Large intestine (tissue), 3 donors: Measurements from ENCODE around the gene BMP8A. TPM values are rescaled to one million over a fixed set of nuclear protein-coding genes. Genes with fewer than 3 reads are reported as not detected.
A peak's percentile ranks its signal among the peaks of the same experiment; 100 is the strongest.
"Not testable (repeated sequence)": the region's sequence is repeated elsewhere in the genome, so short reads cannot be mapped to it uniquely, and the experiment has no call there.

ENCODE experiments used
- DNase-seq, 2 donors: peaks; one replicate each; pipeline versions ENCODE4 v3.0.0 to v3.0.0-alpha.2; 2013
- H3K27ac ChIP-seq: one replicate; pipeline ENCODE4 v1.5.1; 2013; ENCODE audit warnings: low read length
- H3K27me3 ChIP-seq: 2 replicates; pipeline ENCODE4 v1.6.1; 2013; ENCODE audit warnings: low read length; ENCODE audit not compliant: control insufficient read depth, insufficient read depth
- H3K36me3 ChIP-seq: 2 replicates; pipeline ENCODE4 v1.6.1; 2013; ENCODE audit warnings: low read length; ENCODE audit not compliant: control insufficient read depth, insufficient read depth
- H3K4me1 ChIP-seq: one replicate; pipeline ENCODE4 v1.6.1; 2013; ENCODE audit warnings: low read length; ENCODE audit not compliant: control insufficient read depth, insufficient read depth
- H3K4me3 ChIP-seq: one replicate; pipeline ENCODE4 v1.5.1; 2013; ENCODE audit warnings: low read length
- H3K9me3 ChIP-seq: one replicate; pipeline ENCODE4 v1.6.1; 2013; ENCODE audit warnings: mild to moderate bottlenecking, low read depth, low read length, moderate library complexity; ENCODE audit not compliant: control insufficient read depth
- WGBS: methylation state at CpG from one replicate; pipeline ENCODE4 v1.1.5; 2013; ENCODE audit warnings: low lambda C conversion rate; ENCODE audit not compliant: insufficient coverage; 5-methylcytosine and 5-hydroxymethylcytosine counted together
- polyA plus RNA-seq: library from polyadenylated mRNA; unstranded; fragments of 120-200 nt; gene quantifications from one replicate; pipeline ENCODE4 v1.2.1, GENCODE V29; 2013

BMP8A gene
- polyA plus RNA-seq, 1 donor: 0.69 TPM

GRCh38 chr1:39515131-39516086, 24.0 kb downstream of the BMP8A start:
- H3K27ac ChIP-seq, H3K36me3 ChIP-seq, H3K27me3 ChIP-seq, H3K4me1 ChIP-seq, H3K9me3 ChIP-seq, H3K4me3 ChIP-seq: not testable (repeated sequence)
- no CpG with 5 or more reads among the region's 78 CpGs for WGBS
- peak in 1 of 2 donors; percentile 30 for DNase-seq

- H3K4me3 ChIP-seq, H3K9me3 ChIP-seq, H3K27ac ChIP-seq, DNase-seq, H3K36me3 ChIP-seq, H3K4me1 ChIP-seq, H3K27me3 ChIP-seq: not testable (repeated sequence)
- no CpG with 5 or more reads among the region's 4 CpGs for WGBS
Measured at GRCh38 chr1:39516841-39517240, 25.4 kb downstream of the BMP8A start.

- not testable (repeated sequence) for H3K4me1 ChIP-seq, DNase-seq, H3K4me3 ChIP-seq, H3K36me3 ChIP-seq, H3K9me3 ChIP-seq, H3K27me3 ChIP-seq, H3K27ac ChIP-seq
- WGBS: no CpG with 5 or more reads among the region's 7 CpGs
Measured at GRCh38 chr1:39517936-39518335, 26.5 kb downstream of the BMP8A start.

GRCh38 chr1:39519376-39519775, 27.9 kb downstream of the BMP8A start:
- WGBS: no CpG with 5 or more reads among the region's 5 CpGs
- not testable (repeated sequence) for DNase-seq, H3K36me3 ChIP-seq, H3K4me3 ChIP-seq, H3K27ac ChIP-seq, H3K4me1 ChIP-seq, H3K9me3 ChIP-seq, H3K27me3 ChIP-seq

- H3K4me3 ChIP-seq, DNase-seq, H3K9me3 ChIP-seq, H3K27ac ChIP-seq, H3K4me1 ChIP-seq, H3K27me3 ChIP-seq: not testable (repeated sequence)
- no CpG with 5 or more reads among the region's 10 CpGs for WGBS
- H3K36me3 ChIP-seq: peaks cover 12% of the 10 kb centered on the region
Measured at GRCh38 chr1:39522221-39522620, 30.8 kb downstream of the BMP8A start.

- Histone ChIP-seq H3K36me3 (peaks cover 17% of the 10 kb centered on the region), H3K27ac (no peak overlapping the region), H3K9me3 (no peaks in the 10 kb centered on the region), H3K4me3 (no peak overlapping the region), H3K4me1 (no peaks in the 10 kb centered on the region), H3K27me3 (no peaks in the 10 kb centered on the region)
- no CpG with 5 or more reads among the region's 29 CpGs for WGBS
- no peak for DNase-seq
Measured at GRCh38 chr1:39522661-39523567, 31.5 kb downstream of the BMP8A start.

GRCh38 chr1:39524171-39524570, 32.7 kb downstream of the BMP8A start:
- no peak for DNase-seq
- Histone ChIP-seq H3K27ac (no peak overlapping the region), H3K4me3 (no peak overlapping the region), H3K36me3 (peaks cover 26% of the 10 kb centered on the region), H3K4me1 (no peaks in the 10 kb centered on the region), H3K9me3 (no peaks in the 10 kb centered on the region), H3K27me3 (no peaks in the 10 kb centered on the region)
- no CpG with 5 or more reads among the region's 6 CpGs for WGBS

- no peak for DNase-seq
- peaks cover 28% of the 10 kb centered on the region for H3K36me3 ChIP-seq
- H3K9me3 ChIP-seq: no peaks in the 10 kb centered on the region
- WGBS: no CpG with 5 or more reads among the region's 15 CpGs
- no peak overlapping the region for H3K4me3 ChIP-seq
- H3K27ac ChIP-seq: no peak overlapping the region
- H3K27me3 ChIP-seq: no peaks in the 10 kb centered on the region
- no peaks in the 10 kb centered on the region for H3K4me1 ChIP-seq
Measured at GRCh38 chr1:39524591-39525365, 33.3 kb downstream of the BMP8A start.

- no CpG with 5 or more reads among the region's 17 CpGs for WGBS
- no peak for DNase-seq
- Histone ChIP-seq H3K36me3 (peaks cover 32% of the 10 kb centered on the region), H3K27ac (no peak overlapping the region), H3K4me1 (no peaks in the 10 kb centered on the region), H3K4me3 (no peak overlapping the region), H3K9me3 (no peaks in the 10 kb centered on the region), H3K27me3 (no peaks in the 10 kb centered on the region)
Measured at GRCh38 chr1:39525366-39526165, 34.1 kb downstream of the BMP8A start.
